ENCODE results near the gene ELP5. TPM values are rescaled to one million over a fixed set of nuclear protein-coding genes. Genes with fewer than 3 reads are reported as not detected.

ELP5 gene, protein sequence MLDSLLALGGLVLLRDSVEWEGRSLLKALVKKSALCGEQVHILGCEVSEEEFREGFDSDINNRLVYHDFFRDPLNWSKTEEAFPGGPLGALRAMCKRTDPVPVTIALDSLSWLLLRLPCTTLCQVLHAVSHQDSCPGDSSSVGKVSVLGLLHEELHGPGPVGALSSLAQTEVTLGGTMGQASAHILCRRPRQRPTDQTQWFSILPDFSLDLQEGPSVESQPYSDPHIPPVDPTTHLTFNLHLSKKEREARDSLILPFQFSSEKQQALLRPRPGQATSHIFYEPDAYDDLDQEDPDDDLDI
- 23.2 and 30.9 TPM in 2 replicates for total RNA-seq

DNA sequence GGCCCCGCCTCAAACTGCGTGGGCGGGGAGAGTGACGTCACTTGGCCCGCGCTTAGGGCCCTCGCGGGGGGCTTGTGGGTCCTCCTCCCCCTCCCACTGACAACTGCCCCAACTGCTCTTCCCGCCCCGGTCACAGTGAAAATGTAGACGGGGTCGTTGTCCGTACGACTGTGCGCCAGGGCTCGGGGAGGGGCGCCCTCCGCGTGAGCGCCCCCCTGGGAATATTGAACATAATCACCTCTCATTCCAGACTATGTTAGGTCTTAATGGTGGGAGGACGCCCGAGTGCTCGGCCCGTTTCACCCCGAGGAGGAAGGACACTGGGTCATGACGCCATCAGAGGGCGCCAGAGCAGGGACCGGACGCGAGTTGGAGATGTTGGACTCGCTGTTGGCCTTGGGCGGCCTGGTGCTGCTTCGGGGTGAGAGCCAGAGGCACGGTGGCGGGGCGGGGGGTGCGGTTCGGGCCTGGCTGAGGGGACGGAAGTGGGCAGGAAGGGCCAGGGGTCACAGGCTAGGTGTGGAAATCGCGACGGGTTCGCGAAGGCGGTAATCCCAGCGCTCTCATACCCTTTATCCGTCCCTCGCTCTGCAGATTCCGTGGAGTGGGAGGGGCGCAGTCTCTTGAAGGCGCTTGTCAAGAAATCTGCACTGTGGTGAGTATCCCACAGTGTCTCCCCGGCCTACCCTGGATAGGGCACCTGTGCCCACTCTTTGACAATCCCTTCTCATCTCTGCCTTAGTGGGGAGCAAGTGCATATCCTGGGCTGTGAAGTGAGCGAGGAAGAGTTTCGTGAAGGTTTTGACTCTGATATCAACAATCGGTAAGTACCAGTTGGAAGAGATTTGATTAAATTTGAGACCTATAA lies at the start of gene ELP5:
Gene ELP5 (plus strand): TSS at position 40 of the 868 bp plus-strand sequence. CDS start 336 bp downstream, at position 376.

DNA sequence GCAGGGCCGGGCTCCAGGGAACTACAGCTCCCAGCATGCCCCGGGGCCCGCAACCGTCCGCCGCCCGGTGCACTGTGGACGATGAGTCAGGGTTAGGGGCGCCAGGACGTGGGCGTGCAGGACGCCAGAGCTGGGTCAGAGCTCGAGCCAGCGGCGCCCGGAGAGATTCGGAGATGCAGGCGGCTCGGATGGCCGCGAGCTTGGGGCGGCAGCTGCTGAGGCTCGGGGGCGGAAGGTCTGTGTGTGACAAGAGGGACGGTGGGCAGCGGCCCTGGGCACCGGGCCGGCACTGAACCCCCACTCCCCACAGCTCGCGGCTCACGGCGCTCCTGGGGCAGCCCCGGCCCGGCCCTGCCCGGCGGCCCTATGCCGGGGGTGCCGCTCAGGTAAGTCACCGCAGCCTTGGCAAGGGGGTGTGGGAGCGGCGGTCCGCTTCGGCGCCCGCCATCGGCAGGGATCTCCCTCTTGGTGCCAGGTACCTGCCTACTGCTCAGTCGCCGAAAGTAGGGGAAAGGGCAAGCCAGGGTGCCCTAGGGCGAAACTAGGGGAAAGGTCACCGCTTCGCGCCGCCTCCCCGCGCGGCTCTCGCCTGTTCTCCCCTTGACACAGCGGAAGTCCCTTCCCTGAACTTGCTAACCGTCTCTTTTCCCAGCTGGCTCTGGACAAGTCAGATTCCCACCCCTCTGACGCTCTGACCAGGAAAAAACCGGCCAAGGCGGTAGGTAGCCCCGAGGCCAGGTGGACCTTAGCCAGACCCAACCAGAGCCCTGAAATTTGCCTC lies 32.0 kb upstream of the ELP5 start, which contains the start of the genes ACADVL and DLG4:
Gene ACADVL (plus strand): TSS at position 127 of the 781 bp plus-strand sequence. CDS start 47 bp downstream, at position 174.
Gene DLG4 (minus strand): TSS at position 25 of the 781 bp plus-strand sequence.

DNA sequence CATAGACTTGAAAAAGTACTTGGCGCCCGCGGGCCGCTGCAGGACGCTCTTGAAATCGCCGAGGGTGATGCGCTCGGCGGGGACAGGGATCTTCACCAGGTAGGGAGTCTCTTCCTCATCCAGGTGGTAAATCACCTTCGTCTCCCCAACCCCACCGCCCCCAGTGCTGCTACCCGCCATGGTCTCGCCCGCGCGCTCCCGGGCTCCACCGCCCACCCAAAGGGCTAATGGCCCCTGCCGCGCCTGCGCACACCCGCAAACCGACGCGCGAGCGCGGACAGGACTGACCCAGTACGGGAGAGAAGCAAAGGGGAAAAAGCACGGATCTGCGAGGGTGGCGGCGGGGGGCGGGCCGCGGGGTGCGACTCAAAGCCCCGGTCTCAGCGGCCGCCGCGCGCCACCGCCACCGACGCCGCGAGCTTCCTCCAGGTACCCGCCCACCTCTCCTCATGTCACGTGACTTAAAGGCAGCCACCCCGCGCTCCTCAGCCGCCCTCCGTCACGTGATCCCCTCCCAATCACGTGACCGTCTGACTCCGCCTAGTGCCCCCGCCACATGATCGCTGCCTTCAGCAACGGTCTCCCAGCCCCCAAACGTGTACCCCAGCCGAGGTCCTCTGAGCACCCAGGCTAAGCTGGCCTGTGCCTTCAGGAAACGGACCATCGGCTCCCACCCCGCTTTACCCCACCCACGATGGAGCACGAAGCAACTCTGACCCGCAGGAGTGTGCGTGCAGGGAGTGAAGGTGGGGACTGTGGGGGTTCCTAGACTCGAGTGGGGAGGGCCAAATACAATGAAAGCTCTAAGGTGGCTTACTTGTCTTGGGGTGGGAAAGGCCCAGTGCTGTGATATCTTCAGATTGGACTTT lies 17.7 kb upstream of the ELP5 start, which contains the start of gene DVL2:
Gene DVL2 (minus strand): TSS at position 435 of the 869 bp plus-strand sequence. CDS start 255 bp downstream, at position 180.

DNA sequence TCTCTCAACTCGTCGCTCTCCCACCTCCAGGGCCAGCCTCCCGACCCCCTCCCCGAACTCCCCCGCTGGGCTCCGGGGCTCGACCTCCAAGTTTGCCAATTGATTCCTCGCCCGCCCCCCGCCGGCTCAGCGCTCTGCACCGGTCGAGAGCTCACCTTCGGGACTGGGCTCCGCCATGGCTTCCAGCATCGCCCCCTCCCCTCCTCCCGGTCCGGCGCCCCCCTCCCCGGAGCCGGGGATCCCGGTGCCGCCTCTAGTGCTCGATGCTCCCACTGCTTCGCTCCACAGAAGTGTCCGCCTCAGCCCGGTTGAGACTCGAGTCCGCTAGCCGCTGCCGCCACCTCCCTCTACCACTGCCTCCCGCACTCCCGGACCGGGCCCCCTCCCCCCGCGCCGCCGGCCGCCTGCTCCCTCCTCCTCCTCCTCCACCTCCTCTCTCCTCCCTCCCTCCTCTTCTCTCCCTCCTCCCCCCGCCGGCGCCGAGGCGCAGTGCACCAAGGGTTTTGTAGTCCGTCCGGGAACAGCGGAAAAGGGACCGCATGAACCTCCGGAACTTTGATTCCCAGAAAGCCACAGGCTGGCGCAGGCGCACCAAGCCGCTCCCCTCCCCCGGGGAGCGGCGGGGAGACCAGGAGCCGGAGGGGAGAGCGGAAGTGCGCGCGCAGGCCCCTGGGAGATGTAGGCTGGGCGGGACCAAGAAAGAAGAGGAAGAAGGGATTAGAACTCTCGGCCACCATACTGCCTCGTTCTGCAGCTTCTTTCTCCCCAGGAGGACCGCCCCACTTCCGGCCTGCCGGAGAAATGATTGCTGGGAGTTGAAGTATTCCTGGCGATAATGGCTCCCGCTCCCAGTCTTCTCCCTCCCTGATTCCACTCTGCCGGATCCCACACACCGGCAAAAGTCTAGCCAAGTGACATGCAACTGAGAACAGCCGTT lies 12.7 kb upstream of the ELP5 start, which contains the start of gene PHF23:
Gene PHF23 (minus strand): TSS at position 367 of the 937 bp plus-strand sequence. CDS start 178 bp downstream, at position 189.

DNA sequence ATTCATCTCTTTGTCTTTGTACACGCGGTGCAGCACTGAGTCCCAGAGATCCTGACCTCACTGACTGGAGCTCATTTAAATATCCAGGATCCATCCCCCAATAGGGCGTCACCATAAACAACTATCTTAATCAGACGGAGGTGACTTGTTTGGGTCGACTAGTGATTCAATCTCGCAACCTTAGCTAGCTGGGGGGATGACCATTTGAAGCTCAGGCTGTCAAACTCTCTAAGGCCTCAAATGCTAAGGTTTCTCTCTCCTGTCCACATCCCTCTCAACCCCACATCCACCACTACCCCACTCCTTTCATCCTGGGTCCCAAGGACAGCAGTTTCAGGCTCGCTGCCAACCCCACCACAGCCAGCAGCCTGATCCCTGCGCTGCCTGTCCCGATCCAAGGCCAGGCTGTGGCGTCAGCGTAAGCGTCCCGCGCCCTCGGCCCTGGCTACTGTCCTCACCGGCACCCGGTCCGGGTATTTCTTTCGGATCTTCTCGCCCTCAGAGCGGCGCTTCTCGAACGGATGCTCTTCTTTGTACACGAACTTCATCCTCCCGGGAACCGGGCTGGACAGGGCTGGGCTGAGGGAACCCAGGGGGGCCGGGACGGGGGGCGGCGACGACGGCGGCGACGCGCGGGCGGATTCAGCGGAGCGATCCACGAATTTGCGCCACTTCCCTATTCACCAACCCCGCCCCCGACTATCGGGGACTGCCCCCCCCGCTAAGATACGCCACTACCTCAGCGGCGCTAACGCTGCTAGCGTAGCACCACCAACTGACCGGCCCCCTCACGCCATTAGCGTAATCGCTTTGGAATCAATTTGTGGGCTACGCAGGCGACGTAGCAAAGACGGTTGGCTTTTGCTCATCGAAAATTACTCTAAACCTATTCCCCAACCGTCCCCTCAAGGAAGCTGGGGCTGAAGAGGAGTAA lies 10.0 kb upstream of the ELP5 start, which contains the start of gene GABARAP:
Gene GABARAP (minus strand): TSS at position 667 of the 934 bp plus-strand sequence. CDS start 119 bp downstream, at position 548.

DNA sequence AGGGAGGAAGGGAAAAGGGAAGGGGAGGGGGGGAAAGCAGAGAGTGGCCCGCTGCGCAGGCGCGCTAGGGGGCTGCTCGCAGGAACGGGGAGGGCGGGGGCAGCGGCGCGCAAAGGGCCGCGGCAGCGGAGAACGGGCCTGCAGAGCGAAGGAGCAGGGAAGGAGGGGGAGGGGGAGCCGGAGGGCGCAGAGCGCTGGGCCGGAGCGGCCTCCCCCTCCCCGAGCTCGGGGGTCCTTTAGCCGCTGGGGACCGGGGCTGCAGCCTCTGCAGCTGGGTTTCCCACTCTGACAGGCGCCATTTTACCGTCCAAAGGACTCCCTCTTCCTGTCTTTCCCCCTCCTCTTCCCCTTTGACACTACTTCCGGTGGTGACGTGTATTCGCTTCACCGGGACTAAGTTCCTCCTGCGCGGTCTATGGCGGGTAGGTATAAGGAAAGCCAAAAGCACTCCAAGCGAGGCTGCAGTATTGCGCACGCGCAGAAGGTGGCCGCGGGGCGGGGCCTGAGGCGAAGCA lies 297 bp upstream of the ELP5 start, which contains the start of gene CTDNEP1:
Gene CTDNEP1 (minus strand): TSS at position 74 of the 515 bp plus-strand sequence. CDS start 438 bp downstream, outside the sequence.

DNA sequence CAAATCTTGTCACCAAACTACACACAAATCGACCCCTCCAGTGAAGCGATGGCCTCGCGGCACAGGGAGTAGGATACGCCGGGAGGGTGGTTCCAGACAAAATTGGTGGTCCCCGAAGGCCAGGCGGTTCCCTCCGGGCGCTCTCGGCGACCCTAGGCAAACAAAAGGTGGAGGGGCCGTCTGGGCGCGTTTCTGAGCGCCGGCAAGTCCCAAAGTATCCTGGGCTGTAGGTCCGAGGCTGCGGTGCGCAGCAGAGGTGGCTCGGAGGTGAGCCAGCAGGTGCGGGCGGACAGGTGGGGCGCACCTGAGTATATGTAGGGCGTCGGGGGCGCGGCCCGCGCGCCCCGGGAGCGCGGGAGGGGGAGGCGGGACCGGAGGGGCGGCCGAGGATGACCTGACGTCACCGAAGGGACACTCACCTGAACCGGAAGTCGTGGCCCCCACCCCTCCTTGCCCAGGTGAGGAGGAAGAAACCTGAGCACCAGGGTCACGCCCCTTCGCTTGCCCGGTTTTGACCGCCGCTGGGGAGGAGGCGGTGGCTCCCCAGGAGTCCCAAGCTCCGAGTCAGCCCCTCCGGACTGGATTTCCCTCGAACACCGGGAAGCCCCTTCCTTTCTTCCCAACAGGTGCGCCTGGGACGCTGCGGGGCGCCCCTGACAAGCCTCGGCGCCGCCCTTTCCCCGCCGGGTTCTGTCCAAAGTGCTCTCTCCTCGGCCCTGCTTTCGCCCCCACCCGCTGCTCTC lies 10.3 kb downstream of the ELP5 start, which contains the start of gene CLDN7:
Gene CLDN7 (minus strand): TSS at position 287 of the 743 bp plus-strand sequence. CDS start 435 bp downstream, outside the sequence.

DNA sequence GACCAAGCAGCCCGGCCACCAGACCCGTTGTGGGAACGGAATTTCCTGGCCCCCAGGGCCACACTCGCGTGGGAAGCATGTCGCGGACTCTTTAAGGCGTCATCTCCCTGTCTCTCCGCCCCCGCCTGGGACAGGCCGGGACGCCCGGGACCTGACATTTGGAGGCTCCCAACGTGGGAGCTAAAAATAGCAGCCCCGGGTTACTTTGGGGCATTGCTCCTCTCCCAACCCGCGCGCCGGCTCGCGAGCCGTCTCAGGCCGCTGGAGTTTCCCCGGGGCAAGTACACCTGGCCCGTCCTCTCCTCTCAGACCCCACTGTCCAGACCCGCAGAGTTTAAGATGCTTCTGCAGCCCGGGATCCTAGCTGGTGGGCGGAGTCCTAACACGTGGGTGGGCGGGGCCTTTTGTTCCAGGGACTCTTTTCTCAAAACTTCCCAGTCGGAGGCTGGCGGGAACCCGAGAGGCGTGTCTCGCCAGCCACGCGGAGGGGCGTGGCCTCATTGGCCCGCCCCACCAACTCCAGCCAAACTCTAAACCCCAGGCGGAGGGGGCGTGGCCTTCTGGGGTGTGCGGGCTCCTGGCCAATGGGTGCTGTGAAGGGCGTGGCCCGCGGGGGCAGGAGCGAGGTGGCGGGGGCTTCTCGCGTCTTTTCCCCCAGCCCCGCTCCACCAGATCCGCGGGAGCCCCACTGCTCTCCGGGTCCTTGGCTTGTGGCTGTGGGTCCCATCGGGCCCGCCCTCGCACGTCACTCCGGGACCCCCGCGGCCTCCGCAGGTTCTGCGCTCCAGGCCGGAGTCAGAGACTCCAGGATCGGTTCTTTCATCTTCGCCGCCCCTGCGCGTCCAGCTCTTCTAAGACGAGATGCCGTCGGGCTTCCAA lies 29.3 kb downstream of the ELP5 start, which contains the start of gene SLC2A4:
Gene SLC2A4 (plus strand): TSS at position 645 of the 879 bp plus-strand sequence. CDS start 217 bp downstream, at position 862.

DNA sequence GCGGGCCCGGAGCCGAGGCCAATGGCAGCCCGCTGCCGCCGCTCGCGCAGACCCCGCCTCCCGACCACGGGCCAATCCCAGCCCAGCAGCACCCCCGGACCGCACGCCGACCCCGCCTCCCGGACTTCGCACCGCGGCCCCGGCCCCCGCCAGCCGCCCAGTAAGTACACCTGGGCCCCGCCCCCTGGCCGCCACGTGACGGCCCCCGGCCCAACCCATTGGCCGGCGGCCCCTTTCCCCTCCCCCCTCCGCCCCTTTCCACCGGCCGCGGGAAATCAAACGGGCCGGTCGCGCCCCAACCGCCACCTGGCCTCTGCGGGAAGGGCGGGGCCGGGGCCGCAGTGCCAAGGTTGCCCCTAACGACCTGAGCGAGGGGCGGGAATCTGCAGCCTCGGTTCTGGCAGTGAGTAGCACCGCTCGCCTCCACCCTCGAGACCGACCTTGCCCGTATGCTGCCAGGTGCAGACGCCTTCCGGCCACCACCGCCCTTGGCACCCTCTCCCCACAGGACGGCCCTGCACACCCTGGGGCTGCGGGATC lies 42.7 kb downstream of the ELP5 start, which contains the start of gene YBX2:
Gene YBX2 (minus strand): TSS at position 26 of the 540 bp plus-strand sequence. CDS start 139 bp downstream, outside the sequence.

DNA sequence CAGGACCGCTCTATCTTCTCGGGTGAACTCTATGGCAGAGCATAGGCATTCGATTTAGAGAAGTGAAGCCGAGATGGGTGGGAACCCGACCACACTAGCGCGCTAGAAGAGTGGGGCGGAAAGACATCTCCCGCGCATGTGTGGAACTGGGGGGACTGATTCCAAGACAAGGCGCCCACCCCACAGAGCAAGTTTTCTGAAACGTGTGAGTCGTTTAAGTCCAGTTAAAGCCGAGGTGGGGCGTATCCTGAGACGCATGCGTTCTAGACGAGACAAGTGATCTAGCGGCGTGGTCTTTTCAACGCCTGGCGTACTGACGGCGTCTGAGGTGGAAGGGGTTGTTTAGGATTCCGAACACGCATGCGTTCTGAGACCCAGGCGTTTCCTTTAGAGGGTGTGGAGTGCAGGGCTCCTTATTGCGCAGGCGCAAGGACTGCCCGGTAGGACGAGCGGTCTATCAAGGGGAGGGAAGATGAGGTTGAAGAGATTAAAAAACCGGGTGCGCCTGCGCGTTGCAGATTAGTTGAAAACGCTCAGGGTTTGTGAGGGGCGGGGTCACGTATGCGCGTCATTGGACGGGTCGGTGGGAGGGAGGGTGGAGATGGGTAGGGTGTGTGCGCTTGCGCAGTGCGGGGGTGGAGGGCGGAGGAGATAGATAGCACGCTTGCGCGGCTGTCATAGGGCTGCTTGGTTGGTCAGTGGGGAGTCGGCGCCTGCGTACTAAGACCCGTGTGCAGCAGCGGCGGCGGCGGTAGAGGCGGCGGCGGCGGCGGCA lies 55.1 kb downstream of the ELP5 start, which contains the start of gene EIF5A:
Gene EIF5A (plus strand): TSS at position 718 of the 775 bp plus-strand sequence. CDS start 2,008 bp downstream, outside the sequence.

Other genes starting within 250 kb of the ELP5 start
- gene RNASEK, start 239.6 kb upstream of the ELP5 start, total RNA-seq = 32.4 and 46.7 TPM in 2 replicates
- gene BCL6B, start 229.2 kb upstream of the ELP5 start, total RNA-seq = under 0.01 TPM in 1 of 2 replicates, not detected in the other
- gene SLC16A13, start 216.2 kb upstream of the ELP5 start, total RNA-seq = 0.59 and 1.2 TPM in 2 replicates
- gene SLC16A11, start 208.1 kb upstream of the ELP5 start, total RNA-seq = 0.30 TPM in 1 of 2 replicates, not detected in the other
- gene CLEC10A, start 172.0 kb upstream of the ELP5 start, total RNA-seq = not detected in 2 replicates
- not detected in 2 replicates for gene ASGR2, start 137.4 kb upstream of the ELP5 start, total RNA-seq
- gene ASGR1, start 72.8 kb upstream of the ELP5 start, total RNA-seq = 1.1 and 1.2 TPM in 2 replicates
- gene DLG4, start 32.4 kb upstream of the ELP5 start, total RNA-seq = 28.8 and 39.5 TPM in 2 replicates
- 209 and 256 TPM in 2 replicates for gene ACADVL, start 32.3 kb upstream of the ELP5 start, total RNA-seq
- gene DVL2, start 17.7 kb upstream of the ELP5 start, total RNA-seq = 60.4 and 61.2 TPM in 2 replicates
- 33.0 and 41.3 TPM in 2 replicates for gene PHF23, start 12.8 kb upstream of the ELP5 start, total RNA-seq
- gene GABARAP, start 9.8 kb upstream of the ELP5 start, total RNA-seq = 153 and 179 TPM in 2 replicates
- gene CTDNEP1, start 481 bp upstream of the ELP5 start, total RNA-seq = 32.1 and 51.9 TPM in 2 replicates
- 0.60 TPM in 1 of 2 replicates, not detected in the other for gene CLDN7, start 10.3 kb downstream of the ELP5 start, total RNA-seq
- not detected in 2 replicates for gene SLC2A4, start 29.5 kb downstream of the ELP5 start, total RNA-seq
- gene YBX2, start 42.4 kb downstream of the ELP5 start, total RNA-seq = not detected in 2 replicates
- 513 and 520 TPM in 2 replicates for gene EIF5A, start 55.4 kb downstream of the ELP5 start, total RNA-seq
- 24.6 and 29.5 TPM in 2 replicates for gene GPS2, start 63.1 kb downstream of the ELP5 start, total RNA-seq
- gene NEURL4, start 77.1 kb downstream of the ELP5 start, total RNA-seq = 20.8 and 24.0 TPM in 2 replicates
- 0.09 and 4.8 TPM in 2 replicates for gene ACAP1, start 84.3 kb downstream of the ELP5 start, total RNA-seq
- gene KCTD11, start 99.9 kb downstream of the ELP5 start, total RNA-seq = 14.6 and 15.1 TPM in 2 replicates
- not detected in 2 replicates for gene TMEM95, start 102.9 kb downstream of the ELP5 start, total RNA-seq
- 0.09 and 1.2 TPM in 2 replicates for gene TNK1, start 128.9 kb downstream of the ELP5 start, total RNA-seq
- 22.3 and 65.3 TPM in 2 replicates for gene PLSCR3, start 142.3 kb downstream of the ELP5 start, total RNA-seq
- 34.6 and 80.8 TPM in 2 replicates for gene TMEM256, start 151.9 kb downstream of the ELP5 start, total RNA-seq
- gene NLGN2, start 155.6 kb downstream of the ELP5 start, total RNA-seq = 15.1 and 24.1 TPM in 2 replicates
- gene SPEM1, start 168.1 kb downstream of the ELP5 start, total RNA-seq = not detected in 2 replicates
- gene SPEM2, start 173.4 kb downstream of the ELP5 start, total RNA-seq = not detected in 2 replicates
- gene SPEM3, start 176.6 kb downstream of the ELP5 start, total RNA-seq = not detected in 2 replicates
- gene TMEM102, start 183.2 kb downstream of the ELP5 start, total RNA-seq = 1.8 and 3.6 TPM in 2 replicates
- gene FGF11, start 187.3 kb downstream of the ELP5 start, total RNA-seq = 5.3 and 7.2 TPM in 2 replicates
- 3.4 and 6.2 TPM in 2 replicates for gene CHRNB1, start 192.8 kb downstream of the ELP5 start, total RNA-seq
- gene ZBTB4, start 227.4 kb downstream of the ELP5 start, total RNA-seq = 19.6 and 28.2 TPM in 2 replicates
- not detected in 2 replicates for gene SLC35G6, start 229.2 kb downstream of the ELP5 start, total RNA-seq
- gene POLR2A, start 232.2 kb downstream of the ELP5 start, total RNA-seq = 89.1 and 138 TPM in 2 replicates